Amygdala (tissue), 56 donors: Measurements from ENCODE around the gene TMCC1.
"Not testable (repeated sequence)": the region's sequence is repeated elsewhere in the genome, so short reads cannot be mapped to it uniquely, and the experiment has no call there.

Experiments used
- DNase-seq, 56 donors: peaks; one replicate each; lab custom pipeline; 2025; lab: John Stamatoyannopoulos, UW

The TMCC1 gene

DNA sequence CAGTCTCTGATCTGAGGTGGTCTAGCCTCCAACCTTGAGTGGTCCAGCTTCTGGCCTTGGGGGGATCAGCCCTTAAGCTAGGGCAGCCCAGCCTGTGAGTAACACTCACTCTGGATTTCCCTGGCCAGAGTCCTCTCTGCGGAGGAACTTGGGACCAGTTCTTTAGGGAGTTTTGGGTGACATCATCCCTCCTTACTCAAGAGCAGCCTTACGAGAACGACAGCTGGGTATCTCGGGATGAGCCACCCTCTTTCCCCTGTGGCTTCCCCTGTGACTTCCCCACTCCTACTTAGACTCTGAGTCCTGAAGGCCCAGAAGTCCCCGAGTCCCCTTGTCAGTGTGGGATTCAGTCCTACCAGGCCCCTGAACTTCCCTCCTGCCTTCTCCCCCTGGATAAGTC is 276.8 kb downstream of the TMCC1 start:
- no peak for DNase-seq

DNA sequence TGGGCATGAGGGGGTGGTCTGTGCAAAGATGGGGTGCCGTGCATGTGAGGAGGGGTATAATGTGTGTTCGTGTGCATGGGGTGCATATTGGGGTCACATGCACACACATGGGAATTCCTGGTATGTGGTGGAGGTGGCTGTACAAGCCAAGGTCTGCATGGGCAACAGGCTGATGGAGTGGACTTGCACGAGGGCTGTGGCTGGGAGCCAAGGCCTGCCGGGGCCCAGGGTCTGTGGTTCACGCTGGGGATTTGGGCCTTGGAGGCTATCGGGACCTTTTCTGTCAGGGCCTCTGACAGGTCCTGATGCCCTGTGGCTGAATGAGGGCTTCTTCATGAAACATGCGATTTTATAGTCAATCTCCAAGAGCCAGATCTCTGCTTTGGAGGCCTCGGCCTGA is 277.2 kb downstream of the TMCC1 start:
- DNase-seq, result no peak

DNA sequence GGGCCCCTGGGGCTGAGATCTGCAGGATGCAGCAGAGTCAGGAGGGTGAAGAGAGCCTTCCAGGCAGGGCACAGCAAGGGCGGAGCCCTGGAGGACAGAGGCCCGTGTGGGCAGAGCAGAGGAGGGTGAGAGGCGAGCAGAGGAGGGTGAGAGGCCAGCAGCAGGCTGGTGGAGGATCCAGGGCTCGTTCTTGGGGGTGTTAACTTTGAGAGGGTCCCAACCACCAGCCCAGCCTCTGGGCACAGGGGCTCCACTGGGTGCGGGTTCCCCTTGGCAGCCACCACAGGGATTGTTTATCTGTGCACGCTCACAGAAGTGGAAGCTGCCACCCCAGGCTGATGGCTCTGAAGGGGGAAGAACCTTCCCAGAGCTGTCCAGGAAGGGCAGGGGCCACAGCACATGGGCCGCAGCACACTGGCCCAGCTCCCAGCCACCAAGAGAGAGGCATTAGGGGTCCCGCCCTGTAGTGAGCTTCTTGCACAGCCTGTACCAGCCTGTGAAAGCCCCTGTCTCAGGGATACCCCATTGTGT is 277.7 kb downstream of the TMCC1 start:
- DNase-seq, result no peak

DNA sequence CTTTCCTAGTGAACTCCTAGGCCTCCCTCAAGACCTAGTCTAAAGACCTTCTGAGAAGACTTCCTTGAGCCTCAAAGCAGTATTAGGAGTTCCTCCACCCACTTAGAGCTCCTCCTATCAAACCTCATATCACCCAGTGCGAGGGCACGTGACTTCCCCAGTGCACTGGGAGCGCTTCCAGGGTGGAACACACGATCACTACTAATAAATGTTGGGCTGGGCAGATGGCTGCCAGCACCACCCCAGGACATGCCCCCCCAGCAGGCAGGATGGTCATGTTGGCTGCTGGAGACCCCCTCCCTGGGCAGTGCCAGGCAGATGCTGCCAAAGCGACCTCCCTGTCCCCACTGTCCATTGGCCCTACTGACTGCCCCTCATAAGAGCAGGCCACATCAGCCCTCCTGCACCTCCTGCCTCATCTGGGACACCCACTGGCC is 278.6 kb downstream of the TMCC1 start:
- peak in 2 of 56 donors; percentile 7 to 18 for DNase-seq

DNA sequence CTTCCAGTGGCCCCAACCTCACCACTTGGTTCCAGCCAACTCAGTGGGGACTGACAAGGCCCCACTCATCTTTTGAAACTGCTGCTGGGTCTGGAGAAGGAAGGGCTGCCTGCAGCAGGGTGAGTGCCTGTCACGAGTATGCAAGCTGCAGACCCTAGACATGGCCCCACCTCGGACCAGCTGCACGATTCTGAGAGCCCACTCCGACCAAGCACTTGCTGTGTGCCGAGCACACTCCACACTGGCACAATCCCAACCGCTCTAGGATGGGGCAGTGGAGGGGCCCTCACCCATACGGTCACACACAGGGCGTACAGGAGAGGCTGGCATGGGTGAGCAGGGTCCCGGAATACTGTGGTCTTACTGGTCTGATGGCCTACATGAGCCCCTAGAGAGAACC is 279.1 kb downstream of the TMCC1 start:
- DNase-seq, result no peak

DNA sequence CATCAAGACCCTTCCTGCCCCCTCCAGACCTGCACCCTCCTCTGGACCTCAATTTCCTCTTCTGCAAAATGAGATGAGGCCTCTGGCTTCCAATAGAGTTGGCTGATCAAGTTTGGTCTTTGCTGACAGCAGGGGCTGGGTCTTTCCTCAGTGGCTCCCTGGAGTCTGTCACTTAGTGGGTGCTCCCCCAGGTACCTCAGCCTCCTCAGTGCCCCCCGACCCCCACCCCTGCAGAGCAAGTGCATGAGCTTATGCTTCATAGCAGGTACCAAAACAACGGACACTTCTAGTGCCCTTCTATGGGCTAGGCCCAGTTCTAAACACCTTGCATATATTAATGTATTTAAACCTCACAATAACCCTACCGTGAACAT is 280.2 kb downstream of the TMCC1 start:
- DNase-seq, result no peak

DNA sequence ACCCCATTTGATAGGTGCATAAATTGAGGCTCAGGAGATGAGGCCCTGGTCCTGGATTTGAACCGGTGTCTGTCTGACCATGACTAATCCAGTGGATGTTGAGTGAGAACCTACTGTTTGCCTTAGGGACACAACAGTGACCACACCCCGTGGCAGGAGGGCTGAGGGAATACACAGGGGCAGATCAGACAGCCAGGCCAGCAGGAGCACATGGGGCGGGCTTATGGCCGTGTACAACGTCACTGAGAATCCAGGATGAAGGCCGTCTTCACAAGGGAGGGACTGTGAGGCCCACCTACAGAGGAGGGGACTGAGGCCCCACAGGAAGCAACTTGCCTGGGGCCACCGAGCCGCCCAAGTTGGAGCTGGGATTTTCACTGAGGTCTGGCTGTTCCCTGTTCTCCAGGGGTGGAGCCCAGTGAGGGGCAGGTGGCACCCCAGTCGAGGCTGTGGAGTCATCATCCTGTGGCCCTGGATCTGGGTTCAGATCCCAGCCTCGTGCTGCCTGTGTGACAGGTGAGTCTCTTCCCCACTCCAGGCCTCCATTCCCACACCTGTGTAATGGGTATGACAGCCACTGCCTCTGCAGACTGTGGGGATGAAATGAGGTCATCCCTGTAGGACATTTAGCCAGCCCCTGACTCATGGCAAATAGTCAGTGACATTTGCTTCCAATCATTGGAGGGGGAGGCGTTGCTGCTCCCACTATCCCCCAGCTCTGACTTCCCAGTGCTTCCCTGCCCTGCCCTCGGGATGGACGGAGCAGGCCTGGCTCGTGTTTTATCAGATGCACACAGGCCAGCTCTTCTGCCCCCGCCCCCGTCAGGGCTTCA is 280.8 kb downstream of the TMCC1 start:
- no peak for DNase-seq

DNA sequence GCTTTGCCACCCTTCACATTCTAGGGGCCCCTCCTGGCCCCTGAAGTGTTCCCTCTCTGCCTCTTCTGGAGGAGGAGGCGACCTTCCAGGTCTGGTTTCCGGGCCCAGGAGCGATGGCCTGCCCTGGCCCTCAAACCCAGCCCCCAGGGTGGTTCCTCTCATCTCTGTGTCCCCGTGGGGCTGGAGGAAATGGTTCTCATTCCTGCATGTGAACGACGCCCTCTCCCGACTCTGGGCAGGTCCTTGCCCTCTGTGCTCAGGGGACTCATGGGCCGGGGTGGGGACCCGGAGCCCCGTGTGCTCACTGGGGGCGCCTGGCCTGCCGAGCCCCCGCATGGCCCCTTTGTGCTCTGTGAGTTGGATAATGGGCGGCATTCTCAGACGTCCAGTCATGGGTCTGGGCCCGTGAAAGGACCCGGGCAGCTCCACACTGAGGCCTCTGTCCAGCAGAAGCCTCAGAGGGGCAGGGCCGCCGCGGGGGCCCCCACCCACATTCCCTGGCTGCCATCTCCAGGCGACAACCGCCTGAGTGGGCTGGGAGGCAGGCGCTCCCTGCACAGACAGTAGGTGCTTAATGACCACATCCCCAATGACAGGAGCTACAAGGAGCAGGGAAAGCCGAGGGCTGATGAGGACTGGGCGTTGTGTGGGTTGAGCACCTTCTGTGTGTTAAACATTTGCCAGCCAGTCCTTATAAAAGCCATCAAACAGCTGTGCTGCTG is 281.5 kb downstream of the TMCC1 start:
- DNase-seq, result peak in 12 of 56 donors; percentile 19 to 58 (median 32)

DNA sequence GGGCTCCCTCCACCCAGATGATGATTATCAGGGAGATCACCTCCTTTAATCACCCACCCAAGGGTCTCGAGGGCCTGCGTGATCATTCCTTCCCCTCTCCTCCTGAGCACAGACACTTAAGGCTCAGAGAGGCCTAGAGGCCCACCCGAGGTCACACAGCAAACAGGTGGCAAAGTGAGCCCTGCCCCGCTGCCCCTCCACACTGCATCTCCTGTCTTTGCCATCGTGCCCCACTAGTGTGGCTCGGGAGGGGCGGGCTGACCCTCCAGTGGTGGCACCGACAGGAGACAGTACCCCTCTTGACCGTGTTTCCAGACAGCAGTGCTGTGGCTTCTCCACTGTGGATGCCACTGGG is 282.1 kb downstream of the TMCC1 start:
- no peak for DNase-seq

DNA sequence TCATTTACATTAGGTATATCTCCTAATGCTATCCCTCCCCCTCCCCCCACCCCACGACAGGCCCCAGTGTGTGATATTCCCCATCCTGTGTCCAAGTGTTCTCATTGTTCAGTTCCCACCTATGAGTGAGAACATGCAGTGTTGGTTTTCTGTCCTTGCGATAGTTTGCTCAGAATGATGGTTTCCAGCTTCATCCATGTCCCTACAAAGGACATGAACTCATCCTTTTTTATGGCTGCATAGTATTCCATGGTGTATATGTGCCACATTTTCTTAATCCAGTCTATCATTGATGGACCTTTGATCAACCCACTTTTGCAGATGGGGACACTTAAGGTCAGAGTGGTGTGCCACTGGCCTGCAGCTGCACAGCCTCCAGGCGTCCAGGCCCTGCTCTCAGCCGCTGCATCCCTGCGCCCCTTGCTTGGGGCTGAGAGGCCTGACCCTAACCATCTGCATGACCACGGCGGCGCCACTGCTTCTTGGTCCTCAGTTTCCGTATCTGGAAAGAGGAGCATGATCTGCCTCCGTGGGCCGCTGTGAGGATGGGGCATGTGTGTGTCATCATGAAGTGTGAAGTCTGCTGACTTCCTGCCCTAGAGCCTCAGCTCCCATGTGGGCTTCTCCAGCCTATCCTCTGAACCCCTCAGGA is 282.6 kb downstream of the TMCC1 start:
- DNase-seq, result not testable (repeated sequence)

DNA sequence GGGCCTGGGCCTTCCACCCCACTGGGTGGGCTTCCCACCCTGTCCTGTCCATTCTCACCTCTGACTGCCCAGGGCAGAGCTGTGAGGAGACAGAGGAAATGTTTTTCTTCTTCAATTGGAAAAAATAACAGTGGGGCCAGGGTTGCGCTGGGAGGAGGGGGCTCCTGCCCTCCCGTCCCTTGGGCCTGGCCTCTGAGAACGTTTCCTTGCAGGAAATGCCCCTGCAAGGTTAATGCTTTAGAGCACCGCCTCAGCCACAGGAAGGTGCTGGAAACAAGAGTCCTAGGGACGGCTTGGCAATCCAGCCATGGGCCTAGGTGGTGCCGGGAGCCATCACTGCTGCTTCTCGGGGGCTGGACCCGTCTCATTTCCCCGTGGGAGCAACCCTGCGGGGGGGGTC is 283.2 kb downstream of the TMCC1 start:
- no peak for DNase-seq

DNA sequence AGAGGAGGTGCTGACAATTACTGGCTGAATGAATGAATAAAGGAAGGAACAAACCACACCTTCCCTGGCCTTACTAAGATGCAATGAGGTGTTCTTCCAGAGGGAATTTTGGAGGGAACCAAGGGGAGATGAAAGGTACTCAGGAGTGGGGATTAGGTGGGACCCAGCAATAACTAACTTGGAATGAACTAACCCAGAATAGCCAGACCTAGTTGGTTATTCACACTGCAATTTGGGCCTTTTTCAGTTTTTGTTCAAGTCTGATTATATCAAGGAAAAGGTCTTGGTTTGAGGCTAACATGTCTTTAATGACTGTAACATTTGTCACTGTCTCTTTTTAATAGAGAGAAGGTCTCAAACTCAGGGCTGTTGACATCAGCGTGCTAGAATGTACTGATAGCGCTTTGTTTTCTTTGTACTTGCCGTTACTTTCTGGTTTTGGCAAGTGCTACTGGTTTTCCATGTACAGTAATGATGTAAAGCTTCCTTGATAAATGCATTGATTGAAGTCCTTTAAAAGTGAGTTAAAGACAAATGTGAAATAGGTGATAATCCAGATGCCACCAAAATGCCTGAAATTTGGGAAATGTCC is 283.8 kb downstream of the TMCC1 start:
- DNase-seq, result no peak

DNA sequence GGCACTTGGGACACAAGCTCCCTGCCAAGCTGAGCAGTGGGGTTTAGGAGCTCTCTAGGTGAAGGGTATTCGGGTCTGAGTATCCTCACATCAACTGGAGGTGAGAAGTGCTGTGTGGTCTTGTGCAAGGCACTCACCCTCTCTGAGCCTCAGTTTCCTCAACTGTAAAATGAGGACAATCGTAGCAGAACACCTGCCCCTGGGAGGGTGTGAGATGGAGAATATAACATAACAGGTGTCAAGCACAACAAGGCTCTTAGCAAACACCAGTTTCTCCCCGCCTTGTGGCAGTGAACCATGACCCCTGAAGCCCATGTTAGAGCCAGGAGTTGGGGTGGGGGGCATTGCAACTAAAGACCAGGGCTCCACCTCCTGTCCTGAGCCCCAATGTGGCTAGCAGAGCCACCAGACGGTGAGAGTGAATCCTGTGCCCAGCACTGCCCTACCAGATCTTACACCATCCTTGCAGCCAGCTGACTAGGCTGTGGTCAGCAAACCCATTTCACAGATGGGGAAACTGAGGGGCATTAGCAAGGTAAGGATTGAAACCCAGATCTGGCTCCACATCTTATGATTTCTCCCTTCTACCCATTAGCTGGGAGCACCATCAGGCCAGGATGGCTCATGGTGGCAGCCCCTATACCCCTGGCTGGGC is 284.4 kb downstream of the TMCC1 start:
- DNase-seq, result no peak

DNA sequence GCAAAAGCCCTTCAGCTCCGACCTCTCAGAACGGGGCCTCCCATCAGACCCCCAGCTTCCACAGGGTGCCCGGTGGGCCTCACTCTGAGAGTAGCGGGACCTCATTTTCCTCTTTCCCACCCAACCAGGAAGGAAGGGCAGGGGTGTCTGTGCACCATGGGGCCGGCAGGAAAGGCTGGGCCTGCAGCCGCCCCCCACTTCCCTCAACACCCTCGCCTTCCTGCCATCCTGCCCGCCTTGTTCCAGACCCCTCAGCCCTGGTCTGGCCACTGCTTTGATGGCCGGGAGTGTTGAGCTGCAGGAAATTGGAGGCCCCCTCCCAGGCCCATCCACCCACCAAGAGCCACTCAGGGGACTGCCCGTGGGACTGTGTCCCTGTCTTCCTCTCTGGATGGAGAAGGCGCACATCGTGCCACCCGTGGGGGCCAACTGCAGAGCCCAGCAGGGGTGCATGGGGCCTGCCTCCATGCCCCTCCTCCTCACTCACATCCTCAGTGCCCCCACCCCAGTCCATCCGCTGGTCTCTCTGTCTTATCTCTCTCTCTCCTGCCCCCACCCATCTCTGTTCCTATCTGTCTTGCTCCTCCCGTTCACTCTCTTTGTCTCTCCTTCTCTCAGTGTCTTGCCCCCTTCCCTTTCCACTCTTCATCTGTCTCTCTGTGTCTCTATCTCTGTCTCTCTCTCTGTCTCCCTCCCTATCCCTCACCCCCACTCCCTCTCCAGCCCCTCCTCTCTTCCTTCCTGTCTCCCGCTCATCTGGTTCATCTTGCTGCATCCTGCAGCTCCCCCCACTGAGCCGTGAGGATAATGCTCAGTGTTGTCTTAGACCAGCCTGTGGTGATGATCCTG is 285.2 kb downstream of the TMCC1 start:
- peak in 24 of 56 donors; percentile 7 to 57 (median 32) for DNase-seq

DNA sequence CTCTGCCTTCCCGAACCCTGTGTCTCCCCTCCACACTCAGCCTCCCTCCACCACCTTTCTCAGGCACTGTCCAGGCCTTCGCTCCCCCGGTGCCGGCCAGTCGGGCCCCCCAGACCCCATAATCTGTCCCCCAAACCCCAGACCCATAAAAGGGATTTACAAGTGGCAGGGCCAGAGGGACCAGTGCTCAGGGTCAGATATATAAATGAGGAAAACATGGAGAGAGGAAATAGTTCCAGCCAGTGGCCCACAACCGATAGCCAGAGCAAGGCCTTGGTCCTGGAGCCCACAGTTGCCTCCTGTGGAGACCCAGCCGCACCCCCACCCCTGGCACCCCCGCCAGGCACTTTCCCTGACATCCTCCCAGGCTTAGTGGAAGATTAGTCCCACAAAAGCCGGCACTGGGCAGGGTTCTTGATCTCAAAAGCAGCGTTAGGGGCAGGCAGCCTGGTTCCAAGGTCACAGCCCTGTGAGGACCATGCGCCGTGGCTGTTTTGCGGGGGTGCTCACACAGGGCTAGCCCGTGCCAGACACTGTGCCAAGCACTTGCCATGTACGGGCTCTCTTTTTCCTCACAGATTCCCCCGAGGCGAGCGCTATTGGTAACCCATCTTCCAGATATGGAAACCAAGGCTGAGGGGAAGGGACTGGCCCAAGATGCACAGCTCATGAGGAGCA is 286.0 kb downstream of the TMCC1 start:
- DNase-seq, result no peak

DNA sequence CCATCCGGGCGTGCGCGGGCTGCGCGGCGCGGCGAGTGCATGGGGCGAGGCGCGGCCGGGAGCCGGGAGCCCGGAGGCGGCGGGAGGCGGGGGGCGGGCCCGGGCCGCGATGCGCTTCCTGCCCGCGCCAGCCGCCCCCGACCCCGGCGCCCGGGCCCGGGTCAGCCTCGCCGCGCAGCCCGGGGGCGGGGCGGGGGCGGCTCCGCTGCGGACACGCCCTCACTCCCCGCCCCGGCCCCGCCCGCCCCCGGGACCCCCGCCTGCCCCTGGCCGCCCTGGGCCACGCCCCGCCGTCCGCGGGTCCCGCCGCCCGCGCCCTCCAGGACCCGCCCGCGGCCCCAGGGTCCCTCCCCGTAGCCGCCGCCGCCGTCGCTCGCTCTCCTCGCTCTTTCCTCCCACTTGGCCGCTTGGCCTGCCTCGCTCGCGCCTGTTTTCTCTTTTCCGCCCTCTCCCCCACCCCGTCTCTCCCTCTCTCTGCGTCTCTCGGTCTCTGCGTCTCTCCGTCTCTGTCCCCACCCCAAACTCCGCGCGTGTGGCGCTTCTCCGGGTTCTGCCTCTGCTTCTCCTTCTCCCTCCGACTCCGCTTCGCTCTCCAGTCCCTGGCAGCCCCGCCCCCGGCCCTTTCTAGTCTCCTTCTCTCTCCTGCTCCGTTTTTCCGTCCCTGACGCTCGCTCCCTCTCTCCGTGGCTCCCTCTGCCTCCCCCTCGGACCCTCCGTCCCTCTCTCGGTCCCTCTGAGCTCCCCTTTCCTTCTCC is 286.7 kb downstream of the TMCC1 start, which contains the start of gene PLXND1:
Gene PLXND1, minus strand, starts transcription at position 41 of the 755 bp plus-strand sequence. Its CDS starts 37 bp downstream, at position 4.
- peak in 39 of 56 donors; percentile 10 to 79 (median 46) for DNase-seq

DNA sequence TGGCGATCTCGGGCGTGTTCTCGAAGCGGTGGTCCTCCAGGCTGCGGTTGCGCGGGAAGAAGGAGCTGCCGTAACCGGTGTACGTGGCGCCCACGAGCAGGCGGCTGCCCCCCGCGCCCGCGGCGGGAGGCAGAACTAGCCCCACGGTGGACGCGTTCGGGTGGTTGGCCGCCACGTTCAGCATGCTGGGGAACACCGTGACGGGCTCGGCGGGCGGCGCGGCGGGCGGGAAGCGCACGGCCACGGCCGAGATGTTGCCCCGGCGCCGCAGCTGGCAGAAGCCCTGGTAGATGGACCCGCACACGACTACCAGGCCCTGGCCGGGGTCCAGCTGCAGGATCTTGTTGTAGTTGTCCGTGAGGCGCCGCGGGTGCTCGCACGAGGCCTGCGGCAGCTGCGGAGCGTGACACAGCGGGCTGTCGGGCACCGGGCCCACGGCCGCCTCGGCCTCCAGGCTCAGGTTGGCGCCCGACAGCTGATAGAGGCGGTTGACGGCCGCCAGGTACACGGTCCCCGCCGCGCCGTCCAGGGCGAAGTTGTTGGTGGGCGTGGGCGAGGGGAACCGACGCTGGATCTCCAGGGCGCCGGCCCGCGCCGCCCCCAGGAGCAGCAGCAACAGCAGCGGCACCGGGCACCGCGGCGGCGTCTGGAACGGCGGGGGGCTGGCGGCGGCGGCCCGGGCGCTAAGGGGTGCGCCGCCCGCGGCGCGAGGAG is 287.4 kb downstream of the TMCC1 start:
- DNase-seq, result peak in 8 of 56 donors; percentile 14 to 54 (median 30)
